ENCODE results near the gene SLC25A21. TPM values are rescaled to one million over a fixed set of nuclear protein-coding genes. Genes with fewer than 3 reads are reported as not detected.
"Not testable (repeated sequence)": the region's sequence is repeated elsewhere in the genome, so short reads cannot be mapped to it uniquely, and the experiment has no call there.

Gene SLC25A21
- total RNA-seq, 1 experiment from 2014 or later: 2.1 TPM

DNA sequence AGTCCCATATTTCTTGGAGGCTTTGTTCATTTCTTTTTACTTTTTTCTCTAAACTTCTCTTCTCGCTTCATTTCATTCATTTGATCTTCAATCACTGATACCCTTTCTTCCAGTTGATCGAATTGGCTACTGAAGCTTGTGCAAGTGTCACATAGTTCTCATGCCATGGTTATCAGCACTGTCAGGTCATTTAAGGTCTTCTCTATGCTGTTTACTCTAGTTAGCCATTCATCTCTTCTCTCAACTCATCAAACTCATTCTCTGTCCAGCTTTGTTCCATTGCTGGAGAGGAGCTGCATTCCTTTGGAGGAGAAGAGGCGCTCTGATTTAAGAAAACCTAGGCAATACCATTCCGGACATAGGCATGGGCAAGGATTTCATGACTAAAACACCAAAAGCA is 192.0 kb downstream of the SLC25A21 start:
- H3K4me1 ChIP-seq (ENCODE audit: control insufficient read depth, insufficient read depth, low read length); ATAC-seq; intact Hi-C loops (cut with micrococcal nuclease; ENCODE audit: unreplicated experiment); DNase-seq (ENCODE audit: low read depth, low spot score); H3K4me3 ChIP-seq (ENCODE audit: low read depth in 2 of 2, low read length in 2 of 2); H3K27me3 ChIP-seq (ENCODE audit: control insufficient read depth, insufficient read depth, low read length); in situ Hi-C loops (cut with HindIII; ENCODE audit: low pct_unique_long_range_greater_than_20kb, low sequenced_read_pairs); POLR2A ChIA-PET; H3K36me3 ChIP-seq (ENCODE audit: control insufficient read depth, insufficient read depth, low read length); H3K9me3 ChIP-seq (ENCODE audit: control insufficient read depth, insufficient read depth, low read depth, low read length); CTCF ChIA-PET; BruUV-seq (replicated peaks); H3K27ac ChIP-seq (ENCODE audit: low read length): not testable (repeated sequence)

DNA sequence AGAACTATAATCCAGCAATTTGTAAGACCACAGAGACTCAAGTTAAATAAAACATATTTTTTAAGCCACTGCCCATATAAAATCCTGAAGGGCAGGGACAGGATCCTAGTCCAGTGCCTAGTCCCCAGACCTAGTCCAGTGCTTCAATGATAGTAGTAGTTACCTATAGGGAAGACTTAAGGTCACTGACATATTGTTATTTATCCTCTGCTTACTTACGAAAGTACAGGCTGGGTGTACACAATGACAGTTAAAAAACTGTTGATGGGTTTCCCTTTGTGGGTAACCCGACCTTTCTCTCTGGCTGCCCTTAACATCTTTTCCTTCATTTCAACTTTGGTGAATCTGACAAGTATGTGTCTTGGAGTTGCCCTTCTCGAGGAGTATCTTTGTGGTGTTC is 192.5 kb downstream of the SLC25A21 start:
- in situ Hi-C loops (cut with HindIII; ENCODE audit: low pct_unique_long_range_greater_than_20kb, low sequenced_read_pairs) (no loop called here), intact Hi-C loops (cut with micrococcal nuclease; ENCODE audit: unreplicated experiment) (no loop called here)
- DNase-seq (ENCODE audit: low read depth, low spot score) (no peak), ATAC-seq (no peak)
- no peaks in the 10 kb centered on the region for H3K4me1 ChIP-seq (ENCODE audit: control insufficient read depth, insufficient read depth, low read length)
- no peak overlapping the region for H3K4me3 ChIP-seq (ENCODE audit: low read depth in 2 of 2, low read length in 2 of 2)
- ChIA-PET CTCF (no interaction called here), POLR2A (no interaction called here)
- H3K36me3 ChIP-seq (ENCODE audit: control insufficient read depth, insufficient read depth, low read length): no peaks in the 10 kb centered on the region
- TF ChIP-seq, protein P1, sequence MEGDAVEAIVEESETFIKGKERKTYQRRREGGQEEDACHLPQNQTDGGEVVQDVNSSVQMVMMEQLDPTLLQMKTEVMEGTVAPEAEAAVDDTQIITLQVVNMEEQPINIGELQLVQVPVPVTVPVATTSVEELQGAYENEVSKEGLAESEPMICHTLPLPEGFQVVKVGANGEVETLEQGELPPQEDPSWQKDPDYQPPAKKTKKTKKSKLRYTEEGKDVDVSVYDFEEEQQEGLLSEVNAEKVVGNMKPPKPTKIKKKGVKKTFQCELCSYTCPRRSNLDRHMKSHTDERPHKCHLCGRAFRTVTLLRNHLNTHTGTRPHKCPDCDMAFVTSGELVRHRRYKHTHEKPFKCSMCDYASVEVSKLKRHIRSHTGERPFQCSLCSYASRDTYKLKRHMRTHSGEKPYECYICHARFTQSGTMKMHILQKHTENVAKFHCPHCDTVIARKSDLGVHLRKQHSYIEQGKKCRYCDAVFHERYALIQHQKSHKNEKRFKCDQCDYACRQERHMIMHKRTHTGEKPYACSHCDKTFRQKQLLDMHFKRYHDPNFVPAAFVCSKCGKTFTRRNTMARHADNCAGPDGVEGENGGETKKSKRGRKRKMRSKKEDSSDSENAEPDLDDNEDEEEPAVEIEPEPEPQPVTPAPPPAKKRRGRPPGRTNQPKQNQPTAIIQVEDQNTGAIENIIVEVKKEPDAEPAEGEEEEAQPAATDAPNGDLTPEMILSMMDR (IDR thresholded peaks at IDR 0.05): no peak
- TF ChIP-seq TCF7L2 (IDR thresholded peaks at IDR 0.05; ENCODE audit: low read depth, low read length) (no peak), POLR2AphosphoS5 (IDR thresholded peaks at IDR 0.05; ENCODE audit: low read depth, low read length) (no peak), REST (IDR thresholded peaks at IDR 0.05; ENCODE audit: insufficient read depth in 1 of 2, low read depth in 2 of 2, low read length in 1 of 2) (no peak), SIN3A (IDR thresholded peaks at IDR 0.05; ENCODE audit: borderline replicate concordance, insufficient read depth, low read depth, low read length) (no peak)
- H3K9me3 ChIP-seq (ENCODE audit: control insufficient read depth, insufficient read depth, low read depth, low read length): no peaks in the 10 kb centered on the region
- BruUV-seq (replicated peaks): no TSS peak
- no peaks in the 10 kb centered on the region for H3K27me3 ChIP-seq (ENCODE audit: control insufficient read depth, insufficient read depth, low read length)
- H3K27ac ChIP-seq (ENCODE audit: low read length): no peak overlapping the region

DNA sequence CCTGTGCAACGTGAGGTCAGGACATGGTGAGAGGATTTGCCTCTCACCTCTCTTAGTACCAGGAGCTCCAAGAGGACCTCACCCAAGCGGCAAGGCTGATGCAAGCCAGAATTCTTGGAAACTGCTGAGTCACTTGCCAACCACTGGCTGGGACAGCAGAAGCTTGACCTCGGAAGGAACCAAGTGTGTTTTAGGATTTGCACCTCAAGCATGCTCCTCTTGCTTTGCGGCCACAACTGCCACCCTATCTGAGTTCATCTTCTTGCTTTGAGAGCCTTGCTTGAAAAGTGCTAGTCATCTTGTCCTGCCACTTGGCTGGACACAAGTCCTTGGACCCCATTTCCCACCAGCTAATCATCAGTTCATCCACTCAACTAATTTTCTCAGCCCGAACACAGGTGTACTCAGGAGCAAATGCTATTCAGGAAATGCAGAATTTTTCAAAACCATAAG is 195.8 kb downstream of the SLC25A21 start:
- Histone ChIP-seq H3K9me3 (ENCODE audit: control insufficient read depth, insufficient read depth, low read depth, low read length) (no peaks in the 10 kb centered on the region), H3K27me3 (ENCODE audit: control insufficient read depth, insufficient read depth, low read length) (no peaks in the 10 kb centered on the region), H3K36me3 (ENCODE audit: control insufficient read depth, insufficient read depth, low read length) (no peaks in the 10 kb centered on the region), H3K4me3 (ENCODE audit: low read depth in 2 of 2, low read length in 2 of 2) (no peak overlapping the region), H3K27ac (ENCODE audit: low read length) (no peak overlapping the region), H3K4me1 (ENCODE audit: control insufficient read depth, insufficient read depth, low read length) (no peaks in the 10 kb centered on the region)
- ChIA-PET CTCF (no interaction called here), POLR2A (no interaction called here)
- in situ Hi-C loops (cut with HindIII; ENCODE audit: low pct_unique_long_range_greater_than_20kb, low sequenced_read_pairs): no loop called here
- TF ChIP-seq TCF7L2 (IDR thresholded peaks at IDR 0.05; ENCODE audit: low read depth, low read length) (no peak), REST (IDR thresholded peaks at IDR 0.05; ENCODE audit: insufficient read depth in 1 of 2, low read depth in 2 of 2, low read length in 1 of 2) (no peak), SIN3A (IDR thresholded peaks at IDR 0.05; ENCODE audit: borderline replicate concordance, insufficient read depth, low read depth, low read length) (no peak), POLR2AphosphoS5 (IDR thresholded peaks at IDR 0.05; ENCODE audit: low read depth, low read length) (no peak)
- TF ChIP-seq, protein P1 (IDR thresholded peaks at IDR 0.05): no peak
- DNase-seq (ENCODE audit: low read depth, low spot score) (no peak), ATAC-seq (no peak)
- BruUV-seq (replicated peaks): no TSS peak
- intact Hi-C loops (cut with micrococcal nuclease; ENCODE audit: unreplicated experiment): no loop called here
